Activated CD8-positive, alpha-beta memory T cell treated with anti-CD3 and anti-CD28 coated beads for 48 hours (primary cell): ENCODE results near the gene RPS28.
A peak's percentile ranks its signal among the peaks of the same experiment; 100 is the strongest.
"Not testable (repeated sequence)": the region's sequence is repeated elsewhere in the genome, so short reads cannot be mapped to it uniquely, and the experiment has no call there.

Source experiments
- DNase-seq, 3 experiments: peaks; one replicate each; pipeline ENCODE4 v3.0.0-alpha.2; 2020; ENCODE audit warnings: low read depth in 2 of 3, low spot score in 2 of 3

Gene RPS28

DNA sequence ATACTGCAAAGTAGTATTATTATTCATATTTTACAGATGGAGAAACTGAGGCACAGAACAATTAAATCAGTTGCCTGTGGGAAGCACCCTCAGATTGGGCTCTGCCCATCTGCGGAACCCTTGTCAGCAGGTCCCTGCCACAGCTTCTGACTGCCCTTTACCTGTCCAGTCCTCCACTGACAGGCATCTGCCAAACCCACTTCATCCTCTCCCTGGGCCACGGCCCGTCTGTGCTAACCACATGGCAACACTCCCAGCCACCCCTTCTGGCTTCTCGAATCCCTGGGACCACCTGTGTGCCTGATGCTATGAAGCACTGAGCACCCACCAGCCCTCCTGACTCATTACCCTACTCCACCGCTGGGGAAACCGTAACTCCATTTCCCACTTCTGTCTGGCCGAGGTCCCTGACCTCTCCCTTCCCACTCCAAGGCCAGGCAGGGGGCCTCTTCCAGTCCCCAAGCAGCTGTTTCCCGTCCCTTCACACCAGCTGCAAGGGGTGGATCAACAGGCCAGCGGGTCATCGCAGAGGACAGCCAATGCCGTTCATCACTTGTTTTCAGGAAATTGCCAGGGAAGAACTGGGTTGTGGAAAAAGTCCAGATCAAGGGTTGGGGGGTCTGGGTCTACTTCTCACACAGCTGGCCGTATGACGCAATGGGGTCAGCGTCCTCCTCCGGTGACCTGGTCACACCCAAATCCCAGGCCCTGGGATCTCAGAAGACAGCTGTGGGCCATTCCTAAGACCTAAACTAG lies 19.2 kb downstream of the RPS28 start:
- DNase-seq: no peak

- not testable (repeated sequence) for DNase-seq
Measured at GRCh38 chr19:8341504-8341903, 20.2 kb downstream of the RPS28 start.

- DNase-seq: no peak
Measured at GRCh38 chr19:8342316-8342683, 21.0 kb downstream of the RPS28 start.

- DNase-seq: peak; percentile 82 to 88 (median 82)
Measured at GRCh38 chr19:8342684-8343482, 21.6 kb downstream of the RPS28 start, which contains the start of gene KANK3. Gene KANK3, minus strand, starts transcription at chr19:8343262. Its CDS starts 5,434 bp downstream, at chr19:8337828.

- DNase-seq: no peak
Measured at GRCh38 chr19:8343483-8343844, 22.2 kb downstream of the RPS28 start.

- not testable (repeated sequence) for DNase-seq
Measured at GRCh38 chr19:8349629-8350372, 28.5 kb downstream of the RPS28 start.

DNA sequence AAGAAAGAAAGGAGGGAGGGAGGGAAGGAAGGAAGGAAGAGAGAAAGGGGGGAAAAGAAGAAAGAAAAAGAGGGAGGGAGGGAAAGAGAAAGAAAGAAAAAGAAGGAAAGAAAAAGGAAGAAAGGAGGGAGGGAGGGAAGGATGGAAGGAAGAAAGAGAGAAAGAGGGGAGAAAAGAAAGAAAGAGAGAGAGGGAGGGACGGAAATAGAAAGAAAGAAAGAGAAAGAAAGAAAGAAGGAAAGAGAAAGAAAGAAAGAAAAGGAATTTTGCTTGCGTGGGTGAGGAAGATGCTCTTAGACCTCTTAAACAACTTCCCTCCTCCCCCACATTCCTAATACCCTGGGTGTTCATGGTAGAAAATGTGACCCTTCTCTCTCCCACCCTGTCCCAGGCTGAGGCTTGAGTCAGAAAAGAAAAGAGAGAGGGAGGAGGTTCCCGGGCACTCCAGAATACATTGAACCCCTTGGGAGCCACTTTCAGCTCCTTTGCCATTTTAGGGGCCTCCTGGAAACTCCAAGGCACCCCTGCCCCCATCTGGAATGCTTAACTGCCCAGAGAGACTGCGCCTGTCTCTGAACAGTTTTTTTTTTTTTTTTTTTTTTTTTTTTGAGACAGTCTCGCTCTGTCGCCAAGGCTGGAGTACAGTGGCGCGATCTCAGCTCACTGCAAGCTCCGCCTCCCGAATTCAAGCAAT lies 31.0 kb downstream of the RPS28 start:
- DNase-seq: no peak

GRCh38 chr19:8352845-8353244 lies 31.5 kb downstream of the RPS28 start:
- DNase-seq: not testable (repeated sequence)

DNA sequence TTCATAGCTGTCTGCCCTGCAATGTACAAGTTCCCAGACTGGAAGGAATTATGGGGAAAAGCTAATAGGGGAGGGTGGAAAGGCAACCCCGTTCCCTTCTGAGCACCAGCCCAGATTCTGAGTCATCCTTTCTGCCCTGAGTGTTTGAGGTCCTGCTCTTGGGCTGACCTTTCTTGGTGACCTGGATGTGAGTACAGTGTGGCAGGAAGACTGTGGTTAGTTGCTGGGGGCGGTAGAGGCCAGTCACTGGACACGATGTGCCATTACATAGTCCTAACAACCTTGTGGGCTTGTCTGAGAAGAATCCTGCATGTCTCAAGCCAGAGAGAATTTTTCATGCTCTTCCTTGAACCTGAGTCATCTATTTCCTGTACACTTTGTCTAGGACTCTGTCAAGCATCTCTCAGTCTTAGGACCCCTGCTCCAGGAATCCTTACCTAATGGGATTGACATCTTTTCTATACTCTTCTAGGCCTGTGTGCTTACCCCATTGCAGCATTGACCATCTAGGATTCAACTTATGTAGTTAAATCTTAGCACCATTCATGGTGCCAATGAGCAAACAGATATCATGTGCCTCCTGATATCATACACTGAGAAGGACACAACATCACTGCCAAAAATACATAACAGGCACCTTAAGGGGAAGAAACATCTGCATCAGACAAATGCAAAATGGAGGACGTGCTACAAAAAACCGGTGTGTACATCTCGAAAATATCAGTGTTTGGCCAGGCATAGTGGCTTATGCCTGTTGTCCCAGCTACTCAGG lies 34.5 kb downstream of the RPS28 start:
- no peak for DNase-seq

DNA sequence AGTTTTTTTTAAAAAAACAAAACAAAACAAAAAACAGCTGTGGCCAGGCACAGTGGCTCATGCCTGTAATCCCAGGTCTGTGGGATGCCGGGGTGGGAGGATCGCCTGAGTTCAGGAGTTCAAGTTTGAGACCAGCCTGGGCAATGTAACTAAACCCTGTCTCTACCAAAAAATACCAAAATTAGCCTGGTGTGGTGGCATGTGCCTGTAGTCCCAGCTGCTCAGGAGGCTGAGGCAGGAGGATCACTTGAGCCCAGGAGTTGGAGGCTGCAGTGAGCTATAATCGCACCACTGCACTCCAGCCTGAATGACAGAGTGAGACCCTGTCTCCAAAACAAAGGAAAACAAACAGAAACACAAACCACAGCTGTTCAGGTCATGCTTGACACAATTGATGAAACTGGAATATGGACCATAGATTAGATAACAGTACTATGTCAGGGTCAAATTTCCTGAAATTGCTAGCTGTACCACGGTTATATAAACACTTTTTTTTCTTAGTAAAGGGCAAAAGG lies 35.8 kb downstream of the RPS28 start:
- no peak for DNase-seq

DNA sequence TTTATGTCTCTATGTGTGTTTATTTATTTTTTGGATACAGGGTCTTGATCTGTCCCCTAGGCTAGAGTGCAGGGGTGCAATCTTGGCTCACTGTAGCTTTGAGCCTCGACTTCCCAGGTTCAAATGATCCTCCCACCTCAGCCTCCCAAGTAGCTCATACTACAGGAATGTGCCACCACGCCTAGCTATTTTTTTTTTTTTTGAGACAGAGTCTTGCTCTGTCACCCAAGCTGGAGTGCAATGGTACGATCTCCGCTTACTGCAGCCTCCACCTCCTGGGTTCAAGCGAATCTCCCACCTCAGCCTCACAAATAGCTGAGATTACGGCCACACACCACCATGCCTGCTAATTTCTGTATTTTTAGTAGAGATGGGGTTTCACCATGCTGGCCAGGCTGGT lies 37.7 kb downstream of the RPS28 start:
- DNase-seq: no peak

DNA sequence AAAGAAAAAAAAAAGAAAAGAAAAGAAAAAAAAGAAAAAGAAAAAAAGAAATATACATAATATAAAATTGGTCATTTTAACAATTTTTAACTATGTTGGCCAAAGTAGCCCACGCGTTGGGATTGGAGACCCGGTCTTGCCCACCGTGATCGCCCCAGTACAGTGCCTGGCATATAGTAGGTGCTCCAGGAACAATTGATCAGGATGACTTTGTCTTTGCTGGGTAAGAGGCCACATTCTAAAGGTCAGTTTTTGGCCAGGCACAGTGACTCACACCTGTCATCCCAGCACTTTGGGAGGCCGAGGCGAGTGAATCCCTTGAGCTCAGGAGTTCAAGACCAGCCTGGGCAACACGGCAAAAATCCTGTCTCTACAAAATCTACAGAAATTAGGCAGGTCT lies 38.9 kb downstream of the RPS28 start:
- DNase-seq: no peak

DNA sequence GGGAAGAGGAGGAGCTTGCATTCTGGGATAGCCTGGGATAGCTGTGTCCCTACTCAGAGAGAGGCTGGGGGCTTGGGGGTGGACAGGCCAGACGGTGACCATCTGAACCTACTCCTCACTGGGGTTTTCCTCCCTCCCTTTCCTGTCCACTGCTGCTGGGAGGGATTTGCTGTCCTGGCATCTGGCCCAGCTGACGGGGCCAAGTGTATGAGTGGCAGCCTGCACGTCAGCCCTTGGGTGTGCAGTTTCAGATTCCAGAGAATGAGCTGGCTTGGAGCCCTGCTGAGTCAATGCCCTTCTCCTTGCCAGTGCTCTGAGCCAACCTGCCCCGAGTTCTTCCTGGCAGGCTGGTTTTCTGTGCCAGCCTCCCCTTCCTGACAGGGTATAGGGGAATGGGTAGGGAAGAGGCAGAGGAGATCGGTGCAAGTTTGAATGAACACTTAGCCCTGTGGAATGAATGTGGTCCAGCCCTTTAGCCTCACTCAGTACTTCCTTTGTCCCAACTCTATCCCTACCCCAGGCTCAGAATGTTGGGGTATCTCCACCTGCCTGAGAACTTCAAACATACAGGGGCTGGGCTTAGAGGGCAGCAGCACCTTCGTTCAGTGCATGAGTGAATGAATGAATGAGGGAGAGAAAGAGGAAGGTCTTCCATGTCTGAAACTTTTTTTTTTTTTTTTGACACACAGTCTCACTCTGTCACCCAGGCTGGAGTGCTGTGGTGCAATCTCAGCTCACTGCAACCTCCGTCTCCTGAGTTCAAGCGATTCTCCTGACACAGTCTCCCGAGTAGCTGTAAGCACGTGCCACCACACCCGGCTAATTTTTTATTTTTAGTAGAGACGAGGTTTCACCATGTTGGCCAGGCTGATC lies 40.9 kb downstream of the RPS28 start:
- DNase-seq: no peak

- DNase-seq: peak; percentile 35 to 47 (median 40)
Measured at GRCh38 chr19:8363803-8364771, 42.8 kb downstream of the RPS28 start, which contains the start of gene ANGPTL4. Gene ANGPTL4, plus strand, starts transcription at chr19:8364155. Its CDS starts 167 bp downstream, at chr19:8364322.

DNA sequence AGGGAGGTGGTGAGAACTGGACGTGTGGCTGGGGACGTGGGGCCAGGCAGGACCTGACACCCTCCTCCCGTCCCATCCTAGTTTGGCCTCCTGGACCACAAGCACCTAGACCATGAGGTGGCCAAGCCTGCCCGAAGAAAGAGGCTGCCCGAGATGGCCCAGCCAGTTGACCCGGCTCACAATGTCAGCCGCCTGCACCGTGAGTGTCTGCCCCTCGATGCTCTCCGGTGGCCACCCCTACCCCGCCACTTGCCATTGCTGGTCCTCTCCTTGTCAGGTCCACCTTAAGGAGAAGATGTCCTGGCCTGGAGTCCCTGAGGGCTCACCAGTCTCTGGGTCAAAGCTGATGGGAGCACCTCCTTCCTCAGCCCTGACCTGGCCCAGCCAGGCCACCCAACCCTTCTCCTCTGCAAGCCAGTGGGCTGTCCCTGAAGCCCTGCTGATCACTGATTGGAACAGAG lies 44.9 kb downstream of the RPS28 start:
- DNase-seq: no peak

DNA sequence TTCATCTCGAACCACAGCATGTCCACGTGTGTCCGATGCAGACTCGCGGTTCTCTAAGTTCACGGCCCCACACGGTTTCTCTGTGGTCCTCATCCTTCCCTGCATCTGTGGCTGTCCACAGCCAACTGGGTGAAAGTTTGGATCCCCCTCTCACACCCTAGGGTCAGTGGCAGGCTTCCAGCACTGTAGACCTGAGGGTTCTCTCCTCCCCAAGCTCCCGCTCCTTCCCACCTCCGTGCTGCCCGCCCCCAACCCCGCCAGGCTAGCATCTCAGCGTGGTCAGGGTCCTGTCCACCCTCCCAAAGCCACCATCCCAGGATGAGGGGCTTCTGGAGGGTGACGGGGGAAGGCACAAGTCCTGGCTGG lies 45.6 kb downstream of the RPS28 start:
- DNase-seq: no peak

- DNase-seq: no peak
Measured at GRCh38 chr19:8367327-8368001, 46.2 kb downstream of the RPS28 start.
